ENCODE data around the gene GAGE12F.
A peak's percentile ranks its signal among the peaks of the same experiment; 100 is the strongest.
"Not testable (repeated sequence)": the region's sequence is repeated elsewhere in the genome, so short reads cannot be mapped to it uniquely, and the experiment has no call there.

The GAGE12F gene, protein sequence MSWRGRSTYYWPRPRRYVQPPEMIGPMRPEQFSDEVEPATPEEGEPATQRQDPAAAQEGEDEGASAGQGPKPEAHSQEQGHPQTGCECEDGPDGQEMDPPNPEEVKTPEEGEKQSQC

DNA sequence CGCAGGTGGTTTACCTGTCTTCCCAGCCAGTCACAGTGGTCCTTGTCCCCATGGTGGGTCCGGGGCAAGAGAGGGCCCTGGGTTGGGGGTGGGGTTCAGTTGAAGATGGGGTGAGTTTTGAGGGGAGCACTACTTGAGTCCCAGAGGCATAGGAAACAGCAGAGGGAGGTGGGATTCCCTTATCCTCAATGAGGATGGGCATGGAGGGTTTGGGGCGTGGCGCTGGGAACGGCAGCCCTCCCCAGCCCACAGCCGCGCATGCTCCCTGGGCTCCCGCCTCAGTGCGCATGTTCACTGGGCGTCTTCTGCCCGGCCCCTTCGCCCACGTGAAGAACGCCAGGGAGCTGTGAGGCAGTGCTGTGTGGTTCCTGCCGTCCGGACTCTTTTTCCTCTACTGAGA, at the start of gene GAGE12F:
GAGE12F (plus strand) TSS at position 301 of the 400 bp plus-strand sequence. CDS start 1,155 bp downstream, outside the sequence.
- not testable (repeated sequence) for DNase-seq (ENCODE audit: low read depth in 2 of 2)

DNA sequence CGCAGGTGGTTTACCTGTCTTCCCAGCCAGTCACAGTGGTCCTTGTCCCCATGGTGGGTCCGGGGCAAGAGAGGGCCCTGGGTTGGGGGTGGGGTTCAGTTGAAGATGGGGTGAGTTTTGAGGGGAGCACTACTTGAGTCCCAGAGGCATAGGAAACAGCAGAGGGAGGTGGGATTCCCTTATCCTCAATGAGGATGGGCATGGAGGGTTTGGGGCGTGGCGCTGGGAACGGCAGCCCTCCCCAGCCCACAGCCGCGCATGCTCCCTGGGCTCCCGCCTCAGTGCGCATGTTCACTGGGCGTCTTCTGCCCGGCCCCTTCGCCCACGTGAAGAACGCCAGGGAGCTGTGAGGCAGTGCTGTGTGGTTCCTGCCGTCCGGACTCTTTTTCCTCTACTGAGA, 28.8 kb upstream of the GAGE12F start, which contains the start of gene GAGE12C:
GAGE12C (plus strand) TSS at position 301 of the 400 bp plus-strand sequence. CDS start 1,155 bp downstream, outside the sequence.
- not testable (repeated sequence) for DNase-seq (ENCODE audit: low read depth in 2 of 2)

GRCh38 chrX:49541433-49541832, 19.2 kb upstream of the GAGE12F start, which contains the start of gene GAGE12D:
TSS of gene GAGE12D (plus strand) at chrX:49541733. CDS start at chrX:49542888, 1,155 bp downstream.
- DNase-seq (ENCODE audit: low read depth in 2 of 2) = not testable (repeated sequence)

GRCh38 chrX:49550989-49551388, 9.7 kb upstream of the GAGE12F start, which contains the start of gene GAGE12E:
TSS of gene GAGE12E (plus strand) at chrX:49551289. CDS start at chrX:49552444, 1,155 bp downstream.
- DNase-seq (ENCODE audit: low read depth in 2 of 2) = not testable (repeated sequence)

GRCh38 chrX:49568728-49569127, 8.1 kb downstream of the GAGE12F start:
- DNase-seq (ENCODE audit: low read depth in 2 of 2) = not testable (repeated sequence)

GRCh38 chrX:49569152-49569551, 8.5 kb downstream of the GAGE12F start:
- not testable (repeated sequence) for DNase-seq (ENCODE audit: low read depth in 2 of 2)

DNA sequence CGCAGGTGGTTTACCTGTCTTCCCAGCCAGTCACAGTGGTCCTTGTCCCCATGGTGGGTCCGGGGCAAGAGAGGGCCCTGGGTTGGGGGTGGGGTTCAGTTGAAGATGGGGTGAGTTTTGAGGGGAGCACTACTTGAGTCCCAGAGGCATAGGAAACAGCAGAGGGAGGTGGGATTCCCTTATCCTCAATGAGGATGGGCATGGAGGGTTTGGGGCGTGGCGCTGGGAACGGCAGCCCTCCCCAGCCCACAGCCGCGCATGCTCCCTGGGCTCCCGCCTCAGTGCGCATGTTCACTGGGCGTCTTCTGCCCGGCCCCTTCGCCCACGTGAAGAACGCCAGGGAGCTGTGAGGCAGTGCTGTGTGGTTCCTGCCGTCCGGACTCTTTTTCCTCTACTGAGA, 9.5 kb downstream of the GAGE12F start, which contains the start of gene GAGE12G:
GAGE12G (plus strand) TSS at position 301 of the 400 bp plus-strand sequence. CDS start 1,155 bp downstream, outside the sequence.
- not testable (repeated sequence) for DNase-seq (ENCODE audit: low read depth in 2 of 2)

DNA sequence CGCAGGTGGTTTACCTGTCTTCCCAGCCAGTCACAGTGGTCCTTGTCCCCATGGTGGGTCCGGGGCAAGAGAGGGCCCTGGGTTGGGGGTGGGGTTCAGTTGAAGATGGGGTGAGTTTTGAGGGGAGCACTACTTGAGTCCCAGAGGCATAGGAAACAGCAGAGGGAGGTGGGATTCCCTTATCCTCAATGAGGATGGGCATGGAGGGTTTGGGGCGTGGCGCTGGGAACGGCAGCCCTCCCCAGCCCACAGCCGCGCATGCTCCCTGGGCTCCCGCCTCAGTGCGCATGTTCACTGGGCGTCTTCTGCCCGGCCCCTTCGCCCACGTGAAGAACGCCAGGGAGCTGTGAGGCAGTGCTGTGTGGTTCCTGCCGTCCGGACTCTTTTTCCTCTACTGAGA, 19.0 kb downstream of the GAGE12F start, which contains the start of gene GAGE12H:
GAGE12H (plus strand) TSS at position 301 of the 400 bp plus-strand sequence. CDS start 1,155 bp downstream, outside the sequence.
- not testable (repeated sequence) for DNase-seq (ENCODE audit: low read depth in 2 of 2)

DNA sequence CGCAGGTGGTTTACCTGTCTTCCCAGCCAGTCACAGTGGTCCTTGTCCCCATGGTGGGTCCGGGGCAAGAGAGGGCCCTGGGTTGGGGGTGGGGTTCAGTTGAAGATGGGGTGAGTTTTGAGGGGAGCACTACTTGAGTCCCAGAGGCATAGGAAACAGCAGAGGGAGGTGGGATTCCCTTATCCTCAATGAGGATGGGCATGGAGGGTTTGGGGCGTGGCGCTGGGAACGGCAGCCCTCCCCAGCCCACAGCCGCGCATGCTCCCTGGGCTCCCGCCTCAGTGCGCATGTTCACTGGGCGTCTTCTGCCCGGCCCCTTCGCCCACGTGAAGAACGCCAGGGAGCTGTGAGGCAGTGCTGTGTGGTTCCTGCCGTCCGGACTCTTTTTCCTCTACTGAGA, 28.6 kb downstream of the GAGE12F start, which contains the start of gene GAGE2A:
GAGE2A (plus strand) TSS at position 301 of the 400 bp plus-strand sequence. CDS start 1,155 bp downstream, outside the sequence.
- not testable (repeated sequence) for DNase-seq (ENCODE audit: low read depth in 2 of 2)

DNA sequence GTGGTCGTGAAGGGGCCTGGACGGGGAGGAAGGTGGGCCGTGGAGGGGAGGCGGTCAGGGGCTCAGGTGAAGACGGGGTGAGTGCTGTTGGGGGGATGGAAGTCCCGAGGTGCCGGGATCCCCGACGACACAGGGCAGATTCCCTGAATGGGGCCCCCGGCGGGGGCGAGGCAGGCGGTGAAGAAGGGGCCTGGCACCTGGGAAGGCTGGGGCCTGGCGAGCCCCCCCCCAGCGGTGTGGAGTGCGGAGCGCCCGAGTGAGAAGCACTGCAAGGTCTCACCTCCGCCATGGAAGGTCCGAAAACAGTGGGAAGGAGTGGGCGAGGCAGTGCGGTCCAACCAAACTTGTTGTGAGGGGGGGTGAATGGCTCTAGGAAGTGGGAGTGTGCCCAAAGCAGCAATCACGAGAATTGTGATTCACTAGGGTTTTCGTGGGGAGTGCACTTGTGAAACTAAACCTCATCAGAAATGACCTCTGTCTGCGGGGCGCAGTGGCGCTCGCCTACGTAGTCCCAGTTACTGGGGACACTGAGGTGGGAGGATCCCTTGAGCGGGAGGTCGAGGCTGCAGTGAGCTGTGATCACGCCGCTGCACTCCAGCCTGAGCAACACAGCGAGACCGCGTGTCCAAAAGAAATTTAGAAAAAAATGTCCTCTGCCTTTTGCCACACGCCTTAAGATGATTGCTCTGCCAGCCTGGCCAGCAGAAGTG, 29.3 kb downstream of the GAGE12F start:
- DNase-seq (ENCODE audit: low read depth in 2 of 2) = peak in 1 of 2 donors; percentile 0

GRCh38 chrX:49590488-49590887, 29.8 kb downstream of the GAGE12F start:
- DNase-seq (ENCODE audit: low read depth in 2 of 2) = not testable (repeated sequence)

- DNase-seq (ENCODE audit: low read depth in 2 of 2) = not testable (repeated sequence)
These were observed 38.1 kb downstream of the GAGE12F start, which contains the start of gene GAGE1 for GRCh38 chrX:49598720-49599119. TSS of gene GAGE1 (plus strand) at chrX:49599020. CDS start at chrX:49600175, 1,155 bp downstream.

DNA sequence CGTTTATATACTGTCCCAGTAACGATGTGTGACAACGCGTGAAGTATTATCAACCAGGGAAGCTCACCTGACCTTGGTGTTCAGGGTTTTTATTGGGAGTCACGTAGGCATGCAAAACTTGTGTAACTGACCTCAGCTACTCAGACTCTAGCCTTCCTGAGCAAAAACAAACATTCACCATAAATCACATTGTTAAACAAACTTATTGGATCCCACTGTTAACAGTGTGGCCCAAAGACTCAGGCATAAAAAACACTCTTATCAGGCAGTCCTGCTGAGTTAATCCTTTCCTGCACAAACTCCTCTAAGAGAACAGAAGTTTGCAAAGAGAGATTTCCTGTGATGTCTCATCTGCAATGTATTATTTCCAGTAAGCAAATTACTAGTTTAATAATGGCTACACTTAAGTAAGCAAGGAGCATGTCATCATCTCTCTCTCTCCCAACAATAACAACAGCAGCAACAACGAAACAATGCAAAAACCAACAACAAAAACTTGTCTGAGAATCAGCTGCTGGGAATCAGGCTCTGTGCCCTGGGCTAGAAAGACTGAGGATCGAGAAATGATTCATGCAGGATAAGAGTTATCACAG, 50.2 kb downstream of the GAGE12F start:
- no peak for DNase-seq (ENCODE audit: low read depth in 2 of 2)

Data from stimulated activated CD8-positive, alpha-beta memory T cell treated with anti-CD3 and anti-CD28 coated beads, Interleukin-2, amount 100 ng/mL, for 48 hours (primary cell).